ENCODE measurements around the gene ACTA2. TPM values are rescaled to one million over a fixed set of nuclear protein-coding genes. Genes with fewer than 3 reads are reported as not detected.

Gene ACTA2
- total RNA-seq, 6 experiments from 2014 or later: 15.0 to 127 (median 80.7) TPM

GRCh38 chr10:88944813-88945212, 7.8 kb downstream of the ACTA2 start:
- DNase-seq (no peak), ATAC-seq (no peak)
- TF ChIP-seq CTCF (IDR thresholded peaks at IDR 0.05) (no peak), POLR2A (IDR thresholded peaks at IDR 0.05) (no peak)
- intact Hi-C loops (cut with DNase I): no loop called here
- Histone ChIP-seq H3K4me3 (no peak overlapping the region), H3K9me3 (no peaks in the 10 kb centered on the region), H3K27ac (no peak overlapping the region), H3K27me3 (no peaks in the 10 kb centered on the region), H3K4me1 (peaks cover 0 to 15% (median 5%) of the 10 kb centered on the region in 4 donors), H3K36me3 (no peaks in the 10 kb centered on the region)
- WGBS (ENCODE audit: insufficient coverage, low coverage, low lambda C conversion rate, missing lambda C conversion rate): 68% methylated on average over 3 of the region's 3 CpGs

- Histone ChIP-seq H3K4me3 (no peak overlapping the region), H3K27me3 (no peaks in the 10 kb centered on the region), H3K4me1 (peaks cover 0 to 9% (median 2%) of the 10 kb centered on the region in 4 donors), H3K36me3 (no peaks in the 10 kb centered on the region), H3K27ac (no peak overlapping the region), H3K9me3 (no peaks in the 10 kb centered on the region)
- intact Hi-C loops (cut with DNase I): no loop called here
- 89% methylated on average over 3 of the region's 3 CpGs for WGBS (ENCODE audit: insufficient coverage, low coverage, low lambda C conversion rate, missing lambda C conversion rate)
- TF ChIP-seq POLR2A (IDR thresholded peaks at IDR 0.05): no peak
- no peak for TF ChIP-seq CTCF (IDR thresholded peaks at IDR 0.05)
- DNase-seq (no peak), ATAC-seq (no peak)
These were observed 8.8 kb downstream of the ACTA2 start for GRCh38 chr10:88943778-88944177.

- no peaks in the 10 kb centered on the region for H3K4me1 ChIP-seq
- H3K9me3 ChIP-seq: no peaks in the 10 kb centered on the region
- H3K36me3 ChIP-seq: peaks cover 0 to 8% (median 0%) of the 10 kb centered on the region in 4 donors
- no peak overlapping the region for H3K4me3 ChIP-seq
- 100% methylated on average over 1 of the region's 6 CpGs for WGBS (ENCODE audit: insufficient coverage, low coverage, low lambda C conversion rate, missing lambda C conversion rate)
- no peak for ATAC-seq
- no peak for TF ChIP-seq POLR2A (IDR thresholded peaks at IDR 0.05)
- TF ChIP-seq CTCF (IDR thresholded peaks at IDR 0.05): no peak
- no peak overlapping the region for H3K27ac ChIP-seq
- intact Hi-C loops (cut with DNase I): no loop called here
- H3K27me3 ChIP-seq: no peaks in the 10 kb centered on the region
- no peak for DNase-seq
These were observed 11.5 kb downstream of the ACTA2 start for GRCh38 chr10:88941026-88941425.

GRCh38 chr10:88938938-88939337, 13.6 kb downstream of the ACTA2 start:
- ATAC-seq (no peak), DNase-seq (no peak)
- Histone ChIP-seq H3K27ac (no peak overlapping the region), H3K4me3 (no peak overlapping the region), H3K27me3 (no peaks in the 10 kb centered on the region), H3K9me3 (no peaks in the 10 kb centered on the region), H3K4me1 (peaks cover 0 to 9% (median 0%) of the 10 kb centered on the region in 4 donors), H3K36me3 (peaks cover 0 to 8% (median 0%) of the 10 kb centered on the region in 4 donors)
- TF ChIP-seq CTCF (IDR thresholded peaks at IDR 0.05) (no peak), POLR2A (IDR thresholded peaks at IDR 0.05) (no peak)
- intact Hi-C loops (cut with DNase I): loop anchor here (5.0 to 10.0 kb wide), 3 partner anchors 43 to 104 kb away; no protein-coding TSS in a partner anchor
- WGBS (ENCODE audit: insufficient coverage, low coverage, low lambda C conversion rate, missing lambda C conversion rate): 93% methylated on average over 2 of the region's 2 CpGs

GRCh38 chr10:88938039-88938438, 14.5 kb downstream of the ACTA2 start:
- Histone ChIP-seq H3K4me3 (no peak overlapping the region), H3K36me3 (peaks cover 0 to 8% (median 0%) of the 10 kb centered on the region in 4 donors)
- intact Hi-C loops (cut with DNase I): loop anchor here (5.0 to 10.0 kb wide), 3 partner anchors 44 to 103 kb away; no protein-coding TSS in a partner anchor

More at GRCh38 chr10:88938039-88938438, 14.5 kb downstream of the ACTA2 start:
- ATAC-seq (no peak), DNase-seq (no peak)
- Histone ChIP-seq H3K27me3 (no peaks in the 10 kb centered on the region), H3K27ac (no peak overlapping the region), H3K4me1 (peaks cover 0 to 9% (median 0%) of the 10 kb centered on the region in 4 donors), H3K9me3 (no peaks in the 10 kb centered on the region)
- WGBS (ENCODE audit: insufficient coverage, low coverage, low lambda C conversion rate, missing lambda C conversion rate): 91% methylated on average over 3 of the region's 3 CpGs
- no peak for TF ChIP-seq POLR2A (IDR thresholded peaks at IDR 0.05)
- TF ChIP-seq CTCF (IDR thresholded peaks at IDR 0.05): no peak
